Measurements from ENCODE around the gene BEGAIN. TPM values are rescaled to one million over a fixed set of nuclear protein-coding genes. Genes with fewer than 3 reads are reported as not detected.

BEGAIN gene
- polyA plus RNA-seq, 1 experiment = 0.16 TPM

DNA sequence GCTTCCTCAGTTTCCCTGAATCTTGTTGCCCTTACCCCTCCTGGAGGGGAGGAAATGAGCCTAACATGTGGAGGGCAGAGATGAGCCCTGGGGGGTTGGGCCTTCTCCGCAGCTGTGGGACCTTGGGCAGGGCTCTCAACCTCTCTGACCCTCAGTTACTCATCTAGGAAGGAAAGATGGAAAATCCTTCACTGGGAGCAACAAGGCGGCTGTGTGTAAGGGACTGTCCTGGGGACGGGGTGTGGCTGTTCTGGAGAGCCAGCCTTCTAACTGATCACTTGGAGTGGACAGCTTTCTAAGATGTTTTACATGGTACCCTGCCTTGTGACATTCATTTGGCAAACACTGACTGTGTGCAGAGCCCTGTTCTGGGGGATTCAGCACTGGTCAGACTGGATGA, 14.7 kb downstream of the BEGAIN start:
- Histone ChIP-seq H3K4me3 (ENCODE audit: low read depth, low read length) (no peak overlapping the region), H3K27ac (ENCODE audit: low read depth, low read length) (no peak overlapping the region), H3K27me3 (ENCODE audit: control insufficient read depth, insufficient read depth, low read length) (peaks cover 62% of the 10 kb centered on the region), H3K9me3 (ENCODE audit: control insufficient read depth, insufficient read depth, low read length) (no peaks in the 10 kb centered on the region; the same call in 1 of the 2 replicates)
- ChIA-PET CTCF (no interaction called here), POLR2A (no interaction called here)
- DNase-seq (ENCODE audit: low read depth, low spot score) = no peak
- TF ChIP-seq, protein P1, sequence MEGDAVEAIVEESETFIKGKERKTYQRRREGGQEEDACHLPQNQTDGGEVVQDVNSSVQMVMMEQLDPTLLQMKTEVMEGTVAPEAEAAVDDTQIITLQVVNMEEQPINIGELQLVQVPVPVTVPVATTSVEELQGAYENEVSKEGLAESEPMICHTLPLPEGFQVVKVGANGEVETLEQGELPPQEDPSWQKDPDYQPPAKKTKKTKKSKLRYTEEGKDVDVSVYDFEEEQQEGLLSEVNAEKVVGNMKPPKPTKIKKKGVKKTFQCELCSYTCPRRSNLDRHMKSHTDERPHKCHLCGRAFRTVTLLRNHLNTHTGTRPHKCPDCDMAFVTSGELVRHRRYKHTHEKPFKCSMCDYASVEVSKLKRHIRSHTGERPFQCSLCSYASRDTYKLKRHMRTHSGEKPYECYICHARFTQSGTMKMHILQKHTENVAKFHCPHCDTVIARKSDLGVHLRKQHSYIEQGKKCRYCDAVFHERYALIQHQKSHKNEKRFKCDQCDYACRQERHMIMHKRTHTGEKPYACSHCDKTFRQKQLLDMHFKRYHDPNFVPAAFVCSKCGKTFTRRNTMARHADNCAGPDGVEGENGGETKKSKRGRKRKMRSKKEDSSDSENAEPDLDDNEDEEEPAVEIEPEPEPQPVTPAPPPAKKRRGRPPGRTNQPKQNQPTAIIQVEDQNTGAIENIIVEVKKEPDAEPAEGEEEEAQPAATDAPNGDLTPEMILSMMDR (IDR thresholded peaks at IDR 0.05; ENCODE audit: low read depth, low read length) = no peak

DNA sequence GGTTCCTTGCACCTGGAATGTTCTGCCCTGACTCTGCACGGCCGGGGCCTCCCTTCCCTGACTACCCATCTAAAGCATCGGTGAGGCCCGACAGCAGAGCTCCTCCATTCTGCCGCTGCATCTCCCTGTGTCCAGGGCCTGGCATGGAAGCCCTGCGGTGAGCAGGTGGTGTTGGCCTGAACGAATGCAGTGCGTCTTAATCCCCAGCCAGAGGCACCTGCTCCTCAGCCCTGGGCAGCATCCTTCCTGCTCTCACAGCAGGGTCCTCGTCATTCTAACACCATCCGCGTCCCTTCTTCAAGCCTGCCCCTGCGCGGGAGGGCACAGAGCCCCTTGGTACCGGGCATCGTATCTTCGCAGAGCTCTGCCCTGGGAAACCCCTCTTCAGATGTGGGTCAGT, 15.4 kb downstream of the BEGAIN start:
- no peak overlapping the region for H3K27ac ChIP-seq (ENCODE audit: low read depth, low read length)
- peaks cover 66% of the 10 kb centered on the region for H3K27me3 ChIP-seq (ENCODE audit: control insufficient read depth, insufficient read depth, low read length)
- no peak for DNase-seq (ENCODE audit: low read depth, low spot score)
- TF ChIP-seq, protein P1 (IDR thresholded peaks at IDR 0.05; ENCODE audit: low read depth, low read length) = no peak
- no peak overlapping the region for H3K4me3 ChIP-seq (ENCODE audit: low read depth, low read length)
- POLR2A ChIA-PET = no interaction called here
- CTCF ChIA-PET = no interaction called here
- no peaks in the 10 kb centered on the region; the same call in 1 of the 2 replicates for H3K9me3 ChIP-seq (ENCODE audit: control insufficient read depth, insufficient read depth, low read length)

DNA sequence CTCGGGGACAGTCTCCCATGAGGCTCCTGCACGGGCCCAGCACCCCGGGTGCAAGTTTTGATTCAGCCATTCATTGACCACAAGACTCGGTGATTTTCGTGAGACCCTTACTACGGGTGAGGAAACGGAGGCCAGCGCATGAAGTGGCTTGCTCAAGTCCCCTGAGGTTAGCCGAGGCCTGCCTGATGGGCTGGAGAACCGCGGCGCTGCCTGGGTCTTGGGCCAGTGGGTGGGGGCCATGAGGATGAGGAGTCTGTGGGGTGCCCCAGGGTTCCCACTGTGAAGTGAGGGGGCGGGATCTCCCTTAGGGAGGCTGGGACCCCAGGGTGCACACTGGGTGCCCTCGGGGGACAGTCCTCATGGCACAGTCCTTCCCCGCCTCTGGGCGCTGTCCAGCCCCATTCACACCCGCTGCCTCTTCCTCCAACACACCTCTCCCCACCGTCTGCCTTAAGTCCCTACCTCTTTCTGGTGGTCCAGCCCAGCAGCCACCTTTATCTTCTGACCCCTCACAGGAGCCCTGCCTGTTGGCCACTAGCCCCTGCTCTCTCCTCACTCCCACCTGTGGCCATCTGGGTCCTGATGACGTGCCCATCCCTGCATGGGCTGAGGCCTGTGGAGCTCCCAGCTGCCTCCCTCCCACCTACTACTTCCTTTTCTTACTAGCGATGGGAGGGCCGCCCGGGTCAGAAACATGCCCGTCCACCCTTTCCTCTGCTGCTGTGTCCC, 16.3 kb downstream of the BEGAIN start:
- TF ChIP-seq, protein P1 (IDR thresholded peaks at IDR 0.05; ENCODE audit: low read depth, low read length) = no peak
- CTCF ChIA-PET = no interaction called here
- Histone ChIP-seq H3K9me3 (ENCODE audit: control insufficient read depth, insufficient read depth, low read length) (no peaks in the 10 kb centered on the region; the same call in 1 of the 2 replicates), H3K4me3 (ENCODE audit: low read depth, low read length) (no peak overlapping the region), H3K27ac (ENCODE audit: low read depth, low read length) (no peak overlapping the region), H3K27me3 (ENCODE audit: control insufficient read depth, insufficient read depth, low read length) (peaks cover 73% of the 10 kb centered on the region)
- DNase-seq (ENCODE audit: low read depth, low spot score) = no peak
- POLR2A ChIA-PET = no interaction called here

DNA sequence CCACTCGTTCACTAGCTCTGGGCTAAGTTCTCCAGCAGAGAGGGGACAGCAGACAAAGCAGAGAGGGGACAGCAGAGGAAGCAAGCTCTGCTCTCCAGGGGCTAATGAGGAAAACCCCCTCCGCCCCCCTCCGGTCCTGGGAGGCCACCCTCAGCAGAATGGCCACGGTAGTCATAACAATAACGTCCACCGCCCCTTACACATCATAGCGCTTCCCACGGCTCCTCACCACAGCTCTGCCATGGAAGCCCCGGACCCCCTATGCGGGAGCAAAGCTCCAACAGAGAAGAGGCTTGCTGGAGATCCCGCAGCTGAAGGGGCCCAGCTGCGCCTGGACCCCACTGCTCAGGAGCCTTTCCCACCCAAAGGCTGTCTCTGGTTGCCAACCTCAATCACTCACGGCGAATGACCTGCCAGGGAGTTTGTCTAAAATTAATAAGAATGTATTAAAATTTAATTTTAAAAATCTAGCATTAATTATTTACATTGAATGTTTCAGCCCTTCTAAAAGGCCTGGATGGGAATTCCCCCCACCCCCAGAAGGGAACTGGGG, 17.4 kb downstream of the BEGAIN start:
- TF ChIP-seq, protein P1 (IDR thresholded peaks at IDR 0.05; ENCODE audit: low read depth, low read length) = no peak
- Histone ChIP-seq H3K27me3 (ENCODE audit: control insufficient read depth, insufficient read depth, low read length) (peaks cover 80% of the 10 kb centered on the region), H3K9me3 (ENCODE audit: control insufficient read depth, insufficient read depth, low read length) (no peaks in the 10 kb centered on the region; the same call in 1 of the 2 replicates), H3K27ac (ENCODE audit: low read depth, low read length) (no peak overlapping the region), H3K4me3 (ENCODE audit: low read depth, low read length) (no peak overlapping the region)
- CTCF ChIA-PET = interaction anchor here (0.8 kb wide), 1 partner anchor 30 kb away, joined by 3 read pairs; no protein-coding TSS in a partner anchor
- POLR2A ChIA-PET = no interaction called here
- DNase-seq (ENCODE audit: low read depth, low spot score) = no peak

DNA sequence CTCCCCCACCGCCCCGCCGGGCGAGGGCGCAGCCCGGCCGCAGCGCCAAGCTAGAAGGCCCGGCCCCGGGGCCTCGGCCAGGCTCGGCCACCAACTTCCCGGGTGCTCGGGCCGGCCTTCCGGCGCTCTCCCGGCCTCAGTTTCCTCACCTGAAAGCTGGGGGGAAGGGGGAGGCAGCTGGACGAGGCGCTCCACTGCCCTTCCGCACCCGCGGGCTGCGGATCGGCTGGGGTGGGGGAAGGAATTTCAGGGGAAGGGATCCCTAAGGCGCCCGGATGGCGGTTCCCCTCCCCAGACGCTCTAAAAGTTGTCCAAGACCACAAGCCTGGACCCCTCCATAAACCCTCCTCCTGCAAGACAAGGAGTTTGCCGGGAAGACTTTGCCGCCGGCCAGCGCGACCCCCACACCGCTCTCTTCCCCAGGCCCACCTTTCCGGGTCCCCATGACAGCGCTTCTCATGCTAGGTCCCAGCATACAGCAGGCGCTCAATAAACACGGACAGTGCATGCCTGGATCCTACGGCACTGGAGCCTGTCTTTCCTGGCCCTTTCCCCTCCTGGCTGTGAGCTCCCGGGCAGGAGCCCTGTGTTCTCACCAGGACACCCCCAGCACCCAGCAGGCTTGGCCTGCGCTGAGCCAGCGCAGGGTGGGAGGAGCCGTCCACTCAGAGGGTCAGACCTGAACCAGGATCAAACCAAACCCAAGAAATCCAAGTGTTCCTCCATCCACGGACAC, 18.1 kb downstream of the BEGAIN start:
- Histone ChIP-seq H3K27me3 (ENCODE audit: control insufficient read depth, insufficient read depth, low read length) (peaks cover 76% of the 10 kb centered on the region), H3K9me3 (ENCODE audit: control insufficient read depth, insufficient read depth, low read length) (no peaks in the 10 kb centered on the region; the same call in 1 of the 2 replicates), H3K4me3 (ENCODE audit: low read depth, low read length) (no peak overlapping the region), H3K27ac (ENCODE audit: low read depth, low read length) (no peak overlapping the region)
- TF ChIP-seq, protein P1 (IDR thresholded peaks at IDR 0.05; ENCODE audit: low read depth, low read length) = no peak
- ChIA-PET CTCF (interaction anchor here (0.8 kb wide), 1 partner anchor 29 kb away, joined by 3 read pairs; no protein-coding TSS in a partner anchor), POLR2A (no interaction called here)
- no peak for DNase-seq (ENCODE audit: low read depth, low spot score)
